Prostate gland (tissue), 2 donors: ENCODE results near the gene HPN. TPM values are rescaled to one million over a fixed set of nuclear protein-coding genes. Genes with fewer than 3 reads are reported as not detected.

Source experiments
- DNase-seq: peaks from one replicate; pipeline ENCODE4 v3.0.0-alpha.2; 2019; ENCODE audit warnings: low spot score
- H3K27ac ChIP-seq, 2 donors: fragments of 200-600 bp; sonication (generic); 2 replicates each; pipeline ENCODE4 v1.5.1; 2017 to 2019
- H3K27me3 ChIP-seq: fragments of 200-600 bp; sonication (generic); replicated peaks from 2 replicates; pipeline ENCODE4 v1.5.1; 2019; ENCODE audit not compliant: insufficient read depth
- H3K36me3 ChIP-seq, 2 donors: fragments of 200-600 bp; sonication (generic); 1 replicate in 1 of 2; 2 replicates in 1 of 2; pipeline versions ENCODE4 v1.5.1 to v1.8.1; 2017 to 2019
- H3K4me1 ChIP-seq: fragments of 200-600 bp; sonication (generic); replicated peaks from 2 replicates; pipeline ENCODE4 v1.5.1; 2019
- H3K4me3 ChIP-seq, 2 donors: fragments of 200-600 bp; sonication (generic); 2 replicates each; pipeline ENCODE4 v1.5.1; 2017 to 2019
- H3K9me3 ChIP-seq: fragments of 200-600 bp; sonication (generic); 2 replicates; pipeline ENCODE4 v1.5.1; 2017
- CTCF ChIP-seq, 4 experiments: fragments of 200-600 bp in 2 of 4; fragments of 450-650 bp in 2 of 4; sonication (generic) in 2 of 4; IDR thresholded peaks; 1 replicate in 3 of 4; 2 replicates in 1 of 4; pipeline ENCODE4 v1.5.1; 2016 to 2019; ENCODE audit warnings: antibody characterized with exemption in 4 of 4, mild to moderate bottlenecking in 2 of 4, moderate library complexity in 2 of 4
- POLR2A ChIP-seq: fragments of 450-650 bp; IDR thresholded peaks from one replicate; pipeline ENCODE4 v1.6.1; 2016; ENCODE audit warnings: antibody characterized with exemption, mild to moderate bottlenecking
- POLR2AphosphoS5 ChIP-seq: sonication (generic); formaldehyde crosslinking; IDR thresholded peaks from one replicate; pipeline ENCODE4 v1.6.1; 2017; ENCODE audit warnings: antibody characterized with exemption
- WGBS: methylation state at CpG from one replicate; pipeline ENCODE4 v1.1.5; 2018; 5-methylcytosine and 5-hydroxymethylcytosine counted together
- intact Hi-C: fragments of 100-400 bp; cut with DNase I; formaldehyde crosslinking; loops from one replicate; pipeline ENCODE4 v1.14.2; 2022
- total RNA-seq, 2 donors: library from RNA; depleted of rRNA; stranded (reverse); fragments of >200 nt; gene quantifications; one replicate each; pipeline ENCODE4 v1.1.0, GENCODE V29; 2016

The HPN gene
- total RNA-seq, 2 donors from 2014 or later = 14.8 to 22.6 TPM

DNA sequence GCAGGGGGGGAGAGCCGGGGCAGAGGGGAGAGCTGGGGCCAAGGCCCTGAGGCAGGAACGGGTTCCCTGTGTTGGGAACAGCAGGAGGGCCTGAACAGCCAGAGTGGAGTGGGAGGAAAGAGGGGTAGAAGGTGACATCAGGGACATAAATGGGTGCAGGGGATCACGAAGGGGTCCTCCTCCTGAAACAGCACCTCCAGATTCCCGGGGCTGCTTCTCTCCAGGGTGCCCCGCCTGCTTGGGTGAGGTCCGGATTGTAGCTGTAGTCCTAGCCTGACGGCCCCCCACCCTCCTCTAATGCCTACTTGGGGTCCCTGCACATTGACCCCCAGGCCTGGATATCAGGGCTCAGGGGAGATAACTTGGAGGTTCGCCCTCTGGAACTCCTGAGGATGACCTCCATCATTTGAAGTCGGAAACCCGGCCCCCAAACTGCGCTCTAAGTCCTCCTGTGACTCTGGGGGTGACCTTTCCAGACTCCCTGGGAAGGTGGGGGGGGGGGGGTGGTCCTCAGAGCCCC lies 11.7 kb upstream of the HPN start:
- TF ChIP-seq POLR2AphosphoS5 (no peak), POLR2A (no peak), CTCF (IDR thresholded peaks at IDR 0.05) (no peak)
- no peaks in the 10 kb centered on the region for H3K4me1 ChIP-seq
- 20% methylated on average over 9 of the region's 11 CpGs for WGBS
- no peak overlapping the region for H3K27ac ChIP-seq
- H3K9me3 ChIP-seq = no peaks in the 10 kb centered on the region
- peaks cover 0 to 6% of the 10 kb centered on the region in 2 donors for H3K36me3 ChIP-seq
- intact Hi-C loops = no loop called here
- H3K4me3 ChIP-seq = peak overlapping the region; percentile 40 to 60
- H3K27me3 ChIP-seq = no peaks in the 10 kb centered on the region
- no peak for DNase-seq

GRCh38 chr19:35030257-35031071 lies 11.1 kb upstream of the HPN start, which contains the start of gene SCN1B:
TSS of gene SCN1B (plus strand) at chr19:35030470. CDS start at chr19:35030821, 351 bp downstream.
- no peaks in the 10 kb centered on the region for H3K9me3 ChIP-seq
- under 1% methylated on average over 82 of the region's 118 CpGs for WGBS
- no peak for DNase-seq
- no peak for TF ChIP-seq POLR2A
- H3K4me1 ChIP-seq = no peaks in the 10 kb centered on the region
- peak within 1 kb of the TSS; percentile 14 to 19 for H3K27ac ChIP-seq
- peaks cover 0 to 6% of the 10 kb centered on the region in 2 donors for H3K36me3 ChIP-seq
- intact Hi-C loops = no loop called here
- H3K27me3 ChIP-seq = no peaks in the 10 kb centered on the region
- peak within 1 kb of the TSS; percentile 40 to 60 for H3K4me3 ChIP-seq

DNA sequence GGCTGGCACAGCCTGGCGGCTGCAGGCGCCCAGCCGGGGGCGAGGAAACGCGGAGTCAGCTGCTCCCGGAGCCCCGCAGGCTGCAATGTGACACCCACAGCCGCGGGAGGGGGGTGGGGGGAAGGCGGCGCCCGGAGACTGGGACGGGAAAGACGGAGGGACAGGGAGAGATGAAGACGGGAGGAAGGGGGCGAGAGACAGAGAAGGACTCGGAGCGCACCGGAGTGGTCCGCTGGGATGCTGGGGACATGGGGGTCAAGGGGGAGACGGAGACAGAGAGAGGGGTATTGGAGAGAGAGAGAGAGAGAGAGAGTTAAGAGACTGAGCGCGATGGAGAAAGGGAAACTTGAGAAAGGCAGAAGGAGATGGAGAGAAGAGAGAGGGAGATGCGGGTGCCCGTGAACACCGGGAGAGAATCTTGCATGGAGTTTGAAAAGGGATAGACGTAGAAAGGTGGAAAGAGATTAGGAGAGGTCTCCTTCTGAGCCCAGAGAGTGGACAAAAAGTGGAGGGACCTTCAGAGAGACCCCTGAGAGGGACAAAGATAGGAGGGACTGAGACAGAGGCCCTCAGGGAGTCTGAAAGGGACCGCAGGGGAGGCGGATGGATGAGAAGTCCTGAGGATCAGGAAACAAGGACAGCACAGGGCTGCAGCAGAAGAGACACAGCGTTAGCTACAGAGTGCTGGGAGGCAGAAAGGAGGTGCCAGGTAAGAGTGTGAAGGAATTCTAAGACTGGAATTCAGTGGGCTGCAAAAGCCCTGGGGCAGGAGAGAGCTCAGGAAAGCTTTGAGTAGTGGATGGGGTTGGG lies 10.2 kb upstream of the HPN start:
- WGBS = 5% methylated on average over 31 of the region's 31 CpGs
- no peak for DNase-seq
- no peaks in the 10 kb centered on the region for H3K27me3 ChIP-seq
- H3K9me3 ChIP-seq = no peaks in the 10 kb centered on the region
- H3K4me3 ChIP-seq = peak overlapping the region; percentile 40 to 60
- TF ChIP-seq POLR2A (no peak), POLR2AphosphoS5 (no peak), CTCF (IDR thresholded peaks at IDR 0.05) (no peak)
- peaks cover 0 to under 1% of the 10 kb centered on the region in 2 donors for H3K36me3 ChIP-seq
- intact Hi-C loops = no loop called here
- no peaks in the 10 kb centered on the region for H3K4me1 ChIP-seq
- H3K27ac ChIP-seq = peak overlapping the region; percentile 14 to 19

GRCh38 chr19:35032356-35032865 lies 9.1 kb upstream of the HPN start:
- TF ChIP-seq POLR2AphosphoS5 (no peak), POLR2A (no peak), CTCF (IDR thresholded peaks at IDR 0.05) (no peak)
- H3K27ac ChIP-seq = no peak overlapping the region
- H3K4me3 ChIP-seq = no peak overlapping the region
- no peaks in the 10 kb centered on the region for H3K36me3 ChIP-seq
- 94% methylated on average over 17 of the region's 17 CpGs for WGBS
- no peak for DNase-seq
- H3K9me3 ChIP-seq = no peaks in the 10 kb centered on the region
- no peaks in the 10 kb centered on the region for H3K27me3 ChIP-seq
- H3K4me1 ChIP-seq = no peaks in the 10 kb centered on the region
- intact Hi-C loops = no loop called here
